OCI-M2 (cell line): Measurements from ENCODE around the gene GPHN.
"Not testable (repeated sequence)": the region's sequence is repeated elsewhere in the genome, so short reads cannot be mapped to it uniquely, and the experiment has no call there.

Experiments
- DNase-seq: peaks from one replicate; lab custom pipeline; 2025; ENCODE audit not compliant: unreplicated experiment; lab: John Stamatoyannopoulos, UW

Gene GPHN

GRCh38 chr14:66501592-66501991, 6.4 kb upstream of the GPHN start:
- no peak for DNase-seq

DNA sequence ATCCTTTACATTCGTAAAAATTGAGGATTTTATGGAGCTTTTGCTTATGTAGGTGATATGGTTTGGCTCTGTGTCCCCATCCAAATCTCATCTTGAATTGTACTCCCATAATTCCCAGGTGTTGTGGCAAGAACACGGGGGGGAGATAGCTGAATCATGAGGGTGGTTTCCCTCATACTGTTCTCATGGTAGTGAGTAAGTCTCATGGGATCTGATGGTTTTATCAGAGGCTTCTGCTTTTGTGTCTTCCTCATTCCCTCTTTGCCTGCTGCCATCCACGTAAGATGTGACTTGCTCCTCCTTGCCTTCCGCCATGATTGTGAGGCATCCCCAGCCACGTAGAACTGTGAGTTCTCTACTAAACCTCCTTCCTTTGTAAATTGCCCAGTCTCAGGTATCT, 5.1 kb upstream of the GPHN start:
- DNase-seq: not testable (repeated sequence)

DNA sequence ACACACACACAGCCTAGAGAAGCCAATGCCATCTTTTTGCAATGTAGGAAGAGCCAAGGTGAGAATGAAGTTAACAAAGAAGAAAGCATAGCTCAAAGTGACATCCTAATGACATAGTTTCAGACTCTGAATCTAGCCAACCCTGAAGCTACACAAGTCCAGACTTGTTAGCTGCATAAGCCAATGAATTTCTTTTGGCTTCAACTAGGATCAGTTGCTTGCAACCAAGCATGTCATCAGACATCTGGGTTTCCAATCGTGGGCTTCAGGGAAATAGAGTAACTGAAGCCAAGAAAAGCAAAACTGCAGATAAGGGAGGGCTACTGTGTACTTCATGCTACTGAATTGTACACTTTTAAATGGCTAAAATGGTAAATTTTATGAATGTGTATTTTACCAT, 4.4 kb upstream of the GPHN start:
- no peak for DNase-seq

DNA sequence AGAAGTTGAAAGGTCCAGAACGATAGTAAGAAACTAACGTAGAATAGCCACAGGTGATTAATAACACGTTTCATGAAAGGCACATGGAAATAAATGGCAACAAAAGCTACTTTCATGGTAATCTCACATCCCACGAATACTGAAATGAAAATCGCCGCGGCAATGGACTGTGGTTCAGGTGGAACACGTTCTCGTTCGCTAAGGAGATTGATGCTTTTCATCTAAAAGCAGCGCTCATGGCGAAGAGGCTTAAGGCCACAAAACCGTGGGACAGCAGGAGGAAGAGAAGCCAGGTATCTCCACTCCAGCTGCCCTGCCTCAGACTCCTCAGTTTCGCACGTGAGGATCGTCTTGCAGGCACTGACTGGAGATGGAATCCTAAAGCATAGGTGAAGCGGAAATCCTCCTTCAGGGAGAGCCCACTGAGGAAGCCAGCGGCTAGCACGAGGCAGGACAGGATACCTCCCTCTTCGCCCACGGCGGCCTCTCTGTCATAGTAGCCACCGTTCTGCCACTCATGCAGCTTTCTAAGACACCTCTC, 696 bp upstream of the GPHN start:
- peak; percentile 94 for DNase-seq

- no peak for DNase-seq
Observed at GRCh38 chr14:66508547-66508845, 549 bp downstream of the GPHN start.

DNA sequence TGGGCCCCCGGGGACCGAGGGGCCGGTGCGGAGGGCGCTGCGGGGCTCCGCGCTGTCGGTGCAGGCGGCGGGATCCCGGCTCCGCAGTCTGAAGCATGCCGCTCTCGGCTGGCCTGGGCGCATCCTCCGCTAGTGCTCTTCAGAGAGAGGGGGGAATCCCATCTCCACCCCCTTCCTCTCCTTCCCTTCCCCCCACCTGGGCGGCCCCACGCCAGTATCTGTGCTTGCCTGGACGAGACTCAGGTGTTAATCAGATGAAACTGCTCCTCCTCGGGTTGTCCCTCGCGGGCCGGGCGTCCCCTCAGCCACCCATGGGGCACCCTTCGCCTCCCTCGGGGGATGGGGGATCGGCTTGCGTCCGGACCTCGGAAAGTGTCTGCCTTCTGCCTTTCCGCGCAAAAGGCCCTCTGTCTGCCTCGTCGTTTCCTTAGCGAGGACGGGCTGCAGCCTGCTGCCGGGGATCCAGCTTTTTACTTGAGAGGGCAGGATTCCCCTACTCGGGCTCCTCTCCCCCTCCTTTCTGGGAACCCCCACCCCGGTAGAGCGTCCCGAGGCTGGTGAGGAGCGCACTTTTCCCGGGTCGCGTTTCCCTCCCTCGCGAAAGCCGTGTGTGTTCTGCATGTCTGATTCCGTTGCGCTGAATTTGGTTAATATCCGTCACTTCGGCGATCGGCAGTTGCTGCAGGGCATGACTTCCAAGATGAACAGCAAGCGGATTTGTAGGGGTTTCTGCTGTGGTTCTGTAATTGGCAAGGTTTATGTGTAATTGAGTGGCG, 1.1 kb downstream of the GPHN start:
- DNase-seq: no peak

GRCh38 chr14:66509874-66510273, 1.9 kb downstream of the GPHN start:
- no peak for DNase-seq

- DNase-seq: no peak
Observed at GRCh38 chr14:66511849-66512248, 3.9 kb downstream of the GPHN start.

GRCh38 chr14:66514213-66514612, 6.3 kb downstream of the GPHN start:
- no peak for DNase-seq

- no peak for DNase-seq
Observed at GRCh38 chr14:66530526-66530925, 22.6 kb downstream of the GPHN start.

DNA sequence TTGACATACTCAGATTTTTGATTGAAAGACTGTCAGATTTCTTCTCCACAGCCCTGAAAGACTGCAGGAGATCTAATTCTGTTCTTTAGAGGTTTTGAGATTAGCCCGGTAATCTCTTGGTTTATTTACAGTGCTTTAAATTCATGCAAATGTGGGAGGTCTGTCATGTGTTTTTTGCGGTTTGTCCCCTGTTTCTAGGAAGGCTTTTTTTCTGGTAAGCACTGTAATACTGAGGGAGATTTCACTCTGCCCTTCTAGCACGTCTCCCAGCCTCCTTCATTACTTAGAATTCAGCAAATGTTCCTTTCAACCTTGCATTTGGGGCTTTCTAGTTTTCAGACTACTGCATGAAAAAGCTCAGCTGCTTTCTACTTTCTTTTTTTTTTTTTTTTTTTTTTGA, 31.1 kb downstream of the GPHN start:
- no peak for DNase-seq

- DNase-seq: no peak
Observed at GRCh38 chr14:66540038-66540437, 32.1 kb downstream of the GPHN start.

DNA sequence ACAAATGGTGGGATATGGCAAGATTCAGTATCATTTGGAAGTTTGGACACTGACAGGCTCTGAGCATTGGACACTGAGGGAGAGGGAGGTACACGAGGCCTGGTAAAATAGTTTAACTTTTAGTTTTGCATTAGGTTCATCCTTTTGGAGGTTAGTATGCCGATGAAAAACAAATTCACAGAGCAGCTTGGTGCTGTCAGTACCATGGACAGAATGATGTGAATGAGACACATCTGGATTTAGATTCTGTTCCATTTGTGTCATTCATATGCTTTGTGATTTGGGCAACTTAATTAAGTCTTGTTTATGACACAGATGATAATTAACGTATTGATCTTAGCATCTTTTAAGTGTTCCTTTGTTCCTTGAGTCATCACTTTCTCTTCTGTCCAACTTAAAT, 33.7 kb downstream of the GPHN start:
- DNase-seq: no peak

DNA sequence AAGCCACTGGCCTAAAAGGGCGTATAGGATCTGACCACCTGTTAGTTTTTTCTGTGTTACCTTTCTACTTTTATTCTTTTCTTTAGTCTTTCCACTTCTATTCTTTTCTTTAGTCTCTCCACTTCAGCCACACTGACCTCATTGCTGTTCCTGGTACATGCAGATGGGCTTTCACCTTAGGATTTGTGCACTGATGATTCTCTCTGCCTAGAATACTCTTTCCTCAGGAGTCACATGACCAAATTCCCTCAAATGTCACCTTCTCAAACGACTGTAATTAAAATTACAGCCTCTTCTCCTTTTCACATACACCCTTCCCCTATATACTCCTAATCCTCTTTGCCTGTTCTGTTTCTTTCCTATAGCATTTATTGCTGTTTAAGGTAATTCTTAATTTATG, 36.0 kb downstream of the GPHN start:
- no peak for DNase-seq

- DNase-seq: not testable (repeated sequence)
Observed at GRCh38 chr14:66545191-66545590, 37.2 kb downstream of the GPHN start.

- DNase-seq: not testable (repeated sequence)
Observed at GRCh38 chr14:66545751-66546150, 37.8 kb downstream of the GPHN start.

DNA sequence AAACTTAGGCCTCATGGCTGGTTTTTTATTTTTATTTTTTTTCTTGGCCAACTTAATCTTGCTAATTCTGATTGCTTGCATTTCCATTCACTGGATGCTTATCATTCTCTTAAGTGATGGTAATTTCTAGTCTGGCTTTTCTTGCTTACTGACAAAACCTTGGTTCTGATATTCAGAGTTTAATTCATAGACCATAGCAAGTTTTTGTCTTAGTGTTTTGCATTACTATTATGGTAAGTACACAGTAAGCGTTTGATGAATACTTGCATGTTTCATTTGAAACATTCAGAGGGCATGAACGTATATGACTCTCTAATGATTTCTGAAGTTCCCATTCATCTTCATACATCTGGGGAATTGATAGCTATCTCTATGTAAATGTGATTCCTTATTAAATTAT, 55.8 kb downstream of the GPHN start:
- no peak for DNase-seq

GRCh38 chr14:66568220-66568619, 60.3 kb downstream of the GPHN start:
- DNase-seq: no peak

GRCh38 chr14:66572826-66573225, 64.9 kb downstream of the GPHN start:
- DNase-seq: no peak

DNA sequence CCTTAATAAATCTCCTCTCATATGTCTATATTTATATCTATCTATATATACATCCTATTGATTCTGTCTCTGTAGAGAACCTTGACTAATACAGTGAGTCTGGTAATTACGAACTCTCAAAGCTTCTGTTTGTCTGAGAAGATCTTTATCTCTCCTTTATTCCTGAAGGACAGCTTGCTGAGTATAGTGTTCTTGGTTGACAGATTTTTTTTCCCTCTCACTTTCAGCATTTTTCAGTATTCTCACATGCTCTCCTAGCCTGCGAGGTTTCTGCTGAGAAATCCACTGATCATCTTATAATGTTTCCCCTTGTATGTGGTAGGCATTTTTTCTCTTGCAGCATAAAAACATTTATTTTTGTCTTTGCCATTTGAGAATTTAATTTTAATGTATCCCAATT, 67.1 kb downstream of the GPHN start:
- DNase-seq: no peak

DNA sequence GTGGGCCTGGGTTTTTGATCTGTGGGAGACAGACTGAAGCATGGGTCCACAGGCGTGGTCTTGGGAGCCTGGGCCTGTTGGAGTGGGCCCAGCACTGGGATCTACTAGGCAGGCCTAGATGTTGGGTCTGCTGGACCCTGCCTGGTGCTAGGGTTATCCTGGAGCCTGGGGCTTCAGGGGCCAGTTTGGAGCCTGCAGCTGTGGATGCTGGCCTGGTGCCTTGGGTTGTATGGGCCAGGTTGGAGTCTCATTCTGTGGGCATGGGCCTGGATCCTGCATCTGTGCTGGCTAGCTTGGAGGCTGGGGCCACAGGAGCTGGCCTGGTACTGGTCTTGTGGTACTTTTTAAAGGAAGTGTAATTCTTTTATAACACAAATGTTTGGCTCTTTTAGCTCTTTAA, 68.0 kb downstream of the GPHN start:
- no peak for DNase-seq

GRCh38 chr14:66587753-66588152, 79.8 kb downstream of the GPHN start:
- DNase-seq: not testable (repeated sequence)

- DNase-seq: no peak
Observed at GRCh38 chr14:66595394-66595793, 87.4 kb downstream of the GPHN start.
